Measurements from ENCODE around the gene SMPDL3A. TPM values are rescaled to one million over a fixed set of nuclear protein-coding genes. Genes with fewer than 3 reads are reported as not detected.

SMPDL3A gene
- polyA plus RNA-seq, 10 donors: 9.5 to 26.7 (median 13.1) TPM

GRCh38 chr6:122775975-122776374, 13.1 kb upstream of the SMPDL3A start:
- no peak for DNase-seq

- no peak for DNase-seq
Measured at GRCh38 chr6:122778302-122778701, 10.8 kb upstream of the SMPDL3A start.

- DNase-seq: peak in 1 of 3 donors; percentile 11
Measured at GRCh38 chr6:122778985-122779661, 9.9 kb upstream of the SMPDL3A start.

- no peak for DNase-seq
Measured at GRCh38 chr6:122779667-122780066, 9.4 kb upstream of the SMPDL3A start, which contains the start of gene FABP7. Gene FABP7, plus strand, starts transcription at chr6:122779716. Its CDS starts 79 bp downstream, at chr6:122779795.

- DNase-seq: no peak
Measured at GRCh38 chr6:122780114-122780513, 8.9 kb upstream of the SMPDL3A start.

- DNase-seq: no peak
Measured at GRCh38 chr6:122781716-122782115, 7.3 kb upstream of the SMPDL3A start.

- no peak for DNase-seq
Measured at GRCh38 chr6:122783401-122783800, 5.7 kb upstream of the SMPDL3A start.

- DNase-seq: no peak
Measured at GRCh38 chr6:122785891-122786290, 3.2 kb upstream of the SMPDL3A start.

GRCh38 chr6:122787721-122788120, 1.3 kb upstream of the SMPDL3A start:
- DNase-seq: no peak

- DNase-seq: no peak
Measured at GRCh38 chr6:122788208-122788607, 850 bp upstream of the SMPDL3A start.

- DNase-seq: no peak
Measured at GRCh38 chr6:122788663-122789181, 336 bp upstream of the SMPDL3A start.

- no peak for DNase-seq
Measured at GRCh38 chr6:122790028-122790422, 967 bp downstream of the SMPDL3A start.

GRCh38 chr6:122790423-122791309, 1.6 kb downstream of the SMPDL3A start:
- DNase-seq: peak in 1 of 3 donors; percentile 44

GRCh38 chr6:122791310-122791679, 2.2 kb downstream of the SMPDL3A start:
- no peak for DNase-seq

- no peak for DNase-seq
Measured at GRCh38 chr6:122792766-122793165, 3.7 kb downstream of the SMPDL3A start.

- DNase-seq: no peak
Measured at GRCh38 chr6:122797537-122797936, 8.5 kb downstream of the SMPDL3A start.

- DNase-seq: peak in 1 of 3 donors; percentile 41
Measured at GRCh38 chr6:122798099-122798641, 9.1 kb downstream of the SMPDL3A start.

- DNase-seq: no peak
Measured at GRCh38 chr6:122799140-122799745, 10.2 kb downstream of the SMPDL3A start.

GRCh38 chr6:122799916-122800686, 11.0 kb downstream of the SMPDL3A start:
- DNase-seq: no peak

- DNase-seq: no peak
Measured at GRCh38 chr6:122800906-122801305, 11.8 kb downstream of the SMPDL3A start.

GRCh38 chr6:122801397-122801796, 12.3 kb downstream of the SMPDL3A start:
- no peak for DNase-seq
